HL-60 (cell line): ENCODE data around the gene WFDC2.

ENCODE experiments used
- DNase-seq, 2 experiments: peaks; one replicate each; pipeline ENCODE4 v3.0.0-alpha.2; 2010 to 2020; ENCODE audit warnings: low read depth in 1 of 2, low spot score in 1 of 2
- H3K27ac ChIP-seq: fragments of 250-450 bp; sonication (Bioruptor Pico); replicated peaks from 2 replicates; pipeline ENCODE4 v1.5.1; 2020; ENCODE audit warnings: mild to moderate bottlenecking, moderate library complexity
- H3K27me3 ChIP-seq: fragments of 250-450 bp; sonication (Bioruptor Pico); 2 replicates; pipeline ENCODE4 v1.5.1; 2021; ENCODE audit warnings: mild to moderate bottlenecking, moderate library complexity; ENCODE audit not compliant: insufficient read depth, poor library complexity, severe bottlenecking
- H3K4me3 ChIP-seq: replicated peaks from 2 replicates; pipeline ENCODE4 v1.5.1; 2011; ENCODE audit warnings: mild to moderate bottlenecking, control low read depth, low read length; ENCODE audit not compliant: insufficient read depth
- GABPA ChIP-seq: IDR thresholded peaks from 2 replicates; pipeline ENCODE4 v1.6.1; 2012; ENCODE audit warnings: low read depth
- POLR2AphosphoS5 ChIP-seq: IDR thresholded peaks from 2 replicates; pipeline ENCODE4 v1.6.1; 2012; ENCODE audit warnings: low read depth
- SPI1 ChIP-seq: IDR thresholded peaks from 2 replicates; pipeline ENCODE4 v1.6.1; 2012; ENCODE audit warnings: low read depth, mild to moderate bottlenecking, borderline replicate concordance
- TF ChIP-seq, protein P1 (sequence below): IDR thresholded peaks from 2 replicates; pipeline ENCODE4 v1.6.1; 2012; ENCODE audit warnings: low read depth; ENCODE audit not compliant: insufficient replicate concordance
- TF ChIP-seq, protein P2 (sequence below): IDR thresholded peaks from one replicate; pipeline ENCODE4 v1.5.1; 2011; ENCODE audit warnings: low read length, control low read depth, inconsistent platforms; ENCODE audit not compliant: insufficient read depth

The WFDC2 gene

DNA sequence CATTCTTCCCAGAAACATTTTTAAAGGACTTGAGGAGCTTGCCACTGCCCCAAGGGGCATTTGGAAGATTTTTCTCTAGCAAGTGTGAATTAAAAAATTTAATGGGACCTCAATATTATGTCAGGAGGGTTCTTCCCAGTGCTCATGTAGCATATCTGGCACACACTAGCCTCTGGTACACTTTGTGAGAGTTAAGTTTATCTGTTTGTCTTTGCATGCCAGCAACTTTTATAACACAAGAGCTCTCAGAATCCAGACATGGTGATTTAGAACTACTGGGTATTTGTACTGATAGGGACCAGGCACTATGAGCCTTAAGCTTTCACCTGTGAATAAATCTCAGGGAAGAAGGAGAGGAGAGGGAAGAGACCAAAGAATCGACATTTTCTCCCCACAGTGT lies 33.0 kb downstream of the WFDC2 start:
- TF ChIP-seq POLR2AphosphoS5, result no peak
- DNase-seq, result no peak
- peaks cover 5% of the 10 kb centered on the region for H3K27me3 ChIP-seq
- H3K27ac ChIP-seq, result no peak overlapping the region
- no peak overlapping the region for H3K4me3 ChIP-seq

DNA sequence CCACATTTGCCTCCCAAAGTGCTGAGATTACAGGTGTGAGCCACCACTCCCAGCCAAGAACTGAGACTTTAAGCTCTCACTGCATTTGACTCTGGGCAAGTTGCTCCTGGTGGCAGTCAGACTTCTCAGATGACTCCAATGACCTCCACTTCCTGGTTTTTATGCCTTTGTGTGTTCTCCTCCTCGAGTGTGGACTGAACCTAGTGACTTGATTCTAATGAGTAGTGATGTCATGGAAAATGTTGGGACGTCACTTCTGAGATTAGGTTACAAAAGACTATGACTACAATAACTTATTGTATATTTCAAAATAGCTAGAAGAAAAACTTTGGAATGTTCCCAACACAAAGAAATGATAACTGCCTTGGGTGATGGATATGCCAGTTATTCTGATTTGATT lies 33.9 kb downstream of the WFDC2 start:
- TF ChIP-seq SPI1 (no peak), POLR2AphosphoS5 (no peak), GABPA (no peak)
- TF ChIP-seq, protein P1, sequence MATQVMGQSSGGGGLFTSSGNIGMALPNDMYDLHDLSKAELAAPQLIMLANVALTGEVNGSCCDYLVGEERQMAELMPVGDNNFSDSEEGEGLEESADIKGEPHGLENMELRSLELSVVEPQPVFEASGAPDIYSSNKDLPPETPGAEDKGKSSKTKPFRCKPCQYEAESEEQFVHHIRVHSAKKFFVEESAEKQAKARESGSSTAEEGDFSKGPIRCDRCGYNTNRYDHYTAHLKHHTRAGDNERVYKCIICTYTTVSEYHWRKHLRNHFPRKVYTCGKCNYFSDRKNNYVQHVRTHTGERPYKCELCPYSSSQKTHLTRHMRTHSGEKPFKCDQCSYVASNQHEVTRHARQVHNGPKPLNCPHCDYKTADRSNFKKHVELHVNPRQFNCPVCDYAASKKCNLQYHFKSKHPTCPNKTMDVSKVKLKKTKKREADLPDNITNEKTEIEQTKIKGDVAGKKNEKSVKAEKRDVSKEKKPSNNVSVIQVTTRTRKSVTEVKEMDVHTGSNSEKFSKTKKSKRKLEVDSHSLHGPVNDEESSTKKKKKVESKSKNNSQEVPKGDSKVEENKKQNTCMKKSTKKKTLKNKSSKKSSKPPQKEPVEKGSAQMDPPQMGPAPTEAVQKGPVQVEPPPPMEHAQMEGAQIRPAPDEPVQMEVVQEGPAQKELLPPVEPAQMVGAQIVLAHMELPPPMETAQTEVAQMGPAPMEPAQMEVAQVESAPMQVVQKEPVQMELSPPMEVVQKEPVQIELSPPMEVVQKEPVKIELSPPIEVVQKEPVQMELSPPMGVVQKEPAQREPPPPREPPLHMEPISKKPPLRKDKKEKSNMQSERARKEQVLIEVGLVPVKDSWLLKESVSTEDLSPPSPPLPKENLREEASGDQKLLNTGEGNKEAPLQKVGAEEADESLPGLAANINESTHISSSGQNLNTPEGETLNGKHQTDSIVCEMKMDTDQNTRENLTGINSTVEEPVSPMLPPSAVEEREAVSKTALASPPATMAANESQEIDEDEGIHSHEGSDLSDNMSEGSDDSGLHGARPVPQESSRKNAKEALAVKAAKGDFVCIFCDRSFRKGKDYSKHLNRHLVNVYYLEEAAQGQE, result no peak
- TF ChIP-seq, protein P2, sequence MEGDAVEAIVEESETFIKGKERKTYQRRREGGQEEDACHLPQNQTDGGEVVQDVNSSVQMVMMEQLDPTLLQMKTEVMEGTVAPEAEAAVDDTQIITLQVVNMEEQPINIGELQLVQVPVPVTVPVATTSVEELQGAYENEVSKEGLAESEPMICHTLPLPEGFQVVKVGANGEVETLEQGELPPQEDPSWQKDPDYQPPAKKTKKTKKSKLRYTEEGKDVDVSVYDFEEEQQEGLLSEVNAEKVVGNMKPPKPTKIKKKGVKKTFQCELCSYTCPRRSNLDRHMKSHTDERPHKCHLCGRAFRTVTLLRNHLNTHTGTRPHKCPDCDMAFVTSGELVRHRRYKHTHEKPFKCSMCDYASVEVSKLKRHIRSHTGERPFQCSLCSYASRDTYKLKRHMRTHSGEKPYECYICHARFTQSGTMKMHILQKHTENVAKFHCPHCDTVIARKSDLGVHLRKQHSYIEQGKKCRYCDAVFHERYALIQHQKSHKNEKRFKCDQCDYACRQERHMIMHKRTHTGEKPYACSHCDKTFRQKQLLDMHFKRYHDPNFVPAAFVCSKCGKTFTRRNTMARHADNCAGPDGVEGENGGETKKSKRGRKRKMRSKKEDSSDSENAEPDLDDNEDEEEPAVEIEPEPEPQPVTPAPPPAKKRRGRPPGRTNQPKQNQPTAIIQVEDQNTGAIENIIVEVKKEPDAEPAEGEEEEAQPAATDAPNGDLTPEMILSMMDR, result no peak

DNA sequence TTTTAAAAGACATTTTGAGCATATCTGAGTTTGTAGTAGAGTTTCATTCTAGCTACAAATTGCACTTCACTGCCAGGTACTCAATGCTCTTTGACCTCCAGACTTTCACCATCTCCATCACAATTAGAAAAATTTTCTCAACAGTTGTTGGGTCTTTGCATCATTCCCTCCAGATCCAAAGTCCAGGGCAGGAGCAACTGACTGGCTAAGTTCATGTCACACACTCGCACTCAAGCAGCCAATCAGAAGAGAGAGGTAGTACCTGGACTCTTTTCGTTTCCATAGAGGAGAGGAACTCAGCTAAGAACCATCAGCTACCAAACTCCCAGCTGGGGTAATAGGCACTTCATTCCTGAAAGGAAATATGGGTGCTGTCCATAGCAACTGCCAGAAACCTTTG lies 36.8 kb downstream of the WFDC2 start:
- TF ChIP-seq, protein P1, result no peak
- TF ChIP-seq POLR2AphosphoS5, result no peak
- Histone ChIP-seq H3K27ac (no peak overlapping the region), H3K27me3 (no peaks in the 10 kb centered on the region), H3K4me3 (no peak overlapping the region)
- DNase-seq, result no peak

More for the DNA sequence above, 33.9 kb downstream of the WFDC2 start:
- H3K27ac ChIP-seq, result no peak overlapping the region
- no peak overlapping the region for H3K4me3 ChIP-seq
- DNase-seq, result no peak
- peaks cover 5% of the 10 kb centered on the region for H3K27me3 ChIP-seq

DNA sequence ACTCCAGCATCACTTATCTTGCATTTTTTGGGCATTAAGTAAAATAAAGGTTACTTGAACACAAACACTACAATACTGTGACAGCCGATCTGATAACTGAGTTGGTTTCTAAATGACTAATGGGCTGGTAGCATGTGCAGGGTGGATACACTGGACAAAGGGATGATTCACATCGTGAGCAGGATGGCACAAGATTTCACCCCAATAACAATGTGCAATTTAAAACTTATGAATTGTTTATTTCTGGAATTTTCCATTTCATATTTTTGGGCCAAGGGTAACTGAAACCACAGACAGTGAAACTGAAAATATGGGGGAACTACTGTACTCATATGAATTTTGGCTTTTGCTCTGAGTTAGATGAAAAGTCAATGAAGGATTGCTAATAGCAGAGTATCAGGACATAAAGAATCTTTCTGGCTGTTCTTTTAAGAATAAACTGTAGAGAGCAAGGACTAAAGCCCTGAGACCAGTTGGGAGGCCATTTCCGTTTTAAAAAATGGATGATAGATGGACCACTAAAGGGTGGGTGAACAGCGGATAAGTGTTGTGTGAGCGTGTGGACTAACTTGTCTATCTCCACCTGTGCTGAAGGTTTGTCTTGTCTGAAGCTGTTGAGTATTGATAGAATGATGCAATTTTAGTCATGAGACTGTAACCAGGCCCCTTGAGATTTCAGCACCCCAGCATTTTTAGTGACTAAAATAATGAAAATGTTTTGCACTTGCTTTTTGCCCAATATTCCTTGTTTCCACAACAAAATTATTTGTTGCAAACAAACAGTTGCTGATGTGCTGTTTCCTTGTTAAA lies 37.7 kb downstream of the WFDC2 start:
- DNase-seq, result no peak
- no peak overlapping the region for H3K27ac ChIP-seq
- TF ChIP-seq POLR2AphosphoS5 (no peak), GABPA (no peak), SPI1 (no peak)
- TF ChIP-seq, protein P1, result no peak
- TF ChIP-seq, protein P2, result no peak
- no peaks in the 10 kb centered on the region for H3K27me3 ChIP-seq
- no peak overlapping the region for H3K4me3 ChIP-seq
